ENCODE data around the gene KRTAP10-3.
"Not testable (repeated sequence)": the region's sequence is repeated elsewhere in the genome, so short reads cannot be mapped to it uniquely, and the experiment has no call there.

Gene KRTAP10-3

GRCh38 chr21:44569861-44570517 is 11.4 kb upstream of the KRTAP10-3 start:
- no peak for ATAC-seq

- ATAC-seq, result no peak
Observed at GRCh38 chr21:44568667-44569556, 10.3 kb upstream of the KRTAP10-3 start.

DNA sequence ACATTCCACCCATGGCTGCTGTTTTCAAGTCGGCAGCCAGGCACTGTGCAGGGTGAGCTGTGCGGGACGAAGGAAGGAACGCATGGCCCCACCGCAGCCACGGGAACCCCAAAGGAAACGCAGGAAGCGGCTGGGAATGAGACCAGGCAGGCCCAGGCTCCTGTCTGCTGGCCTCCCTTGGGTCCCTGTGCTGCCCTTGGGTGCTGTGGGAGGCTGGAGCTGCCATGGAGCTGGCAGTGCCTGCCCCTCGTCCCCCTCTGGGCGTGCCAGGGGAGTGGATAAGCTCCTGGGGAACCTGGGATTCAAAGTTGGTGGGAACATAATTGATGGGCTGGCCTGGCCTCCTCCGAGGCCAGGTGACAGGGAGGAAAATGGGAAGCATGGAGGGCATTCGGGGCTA is 9.7 kb upstream of the KRTAP10-3 start:
- no peak for ATAC-seq

DNA sequence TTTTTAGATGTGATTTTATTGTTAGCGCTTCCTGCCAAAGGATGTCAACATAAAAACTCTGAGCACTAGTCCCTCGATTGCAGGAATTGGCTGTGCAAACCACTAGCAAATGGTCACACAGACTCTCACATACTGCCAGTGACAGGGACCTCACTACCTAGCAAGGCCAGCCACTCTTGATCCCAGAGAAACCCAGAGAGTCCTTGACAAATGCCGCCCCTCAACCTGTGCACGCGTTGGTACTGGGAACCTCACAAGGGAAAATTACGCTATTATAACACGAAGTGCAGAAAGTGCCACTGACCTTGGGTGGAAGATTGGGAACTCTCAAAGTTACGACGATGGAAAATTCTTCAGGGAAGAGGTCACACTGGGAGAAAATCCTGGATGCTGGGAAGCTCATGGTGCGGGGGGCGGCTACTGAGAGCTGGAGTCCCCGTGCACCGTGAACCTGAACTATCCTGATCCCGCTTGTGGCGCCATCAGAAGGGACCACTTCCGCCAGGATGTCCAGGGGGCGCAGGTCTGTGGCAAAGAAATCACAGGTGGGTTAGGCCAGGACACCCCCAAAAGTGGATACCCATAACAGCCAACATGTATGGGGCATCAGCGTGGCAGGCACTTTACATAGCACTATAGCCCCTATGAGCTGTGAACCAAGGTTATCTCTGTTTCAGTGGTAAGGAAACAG is 9.0 kb upstream of the KRTAP10-3 start:
- ATAC-seq, result no peak

GRCh38 chr21:44566403-44566802 is 7.8 kb upstream of the KRTAP10-3 start:
- no peak for ATAC-seq

- peak; percentile 76 to 80 for ATAC-seq
Observed at GRCh38 chr21:44564886-44565598, 6.4 kb upstream of the KRTAP10-3 start.

GRCh38 chr21:44564099-44564498 is 5.5 kb upstream of the KRTAP10-3 start:
- ATAC-seq, result no peak

GRCh38 chr21:44558329-44558675 is 293 bp downstream of the KRTAP10-3 start:
- not testable (repeated sequence) for ATAC-seq

GRCh38 chr21:44557491-44558328 is 885 bp downstream of the KRTAP10-3 start:
- no peak for ATAC-seq

DNA sequence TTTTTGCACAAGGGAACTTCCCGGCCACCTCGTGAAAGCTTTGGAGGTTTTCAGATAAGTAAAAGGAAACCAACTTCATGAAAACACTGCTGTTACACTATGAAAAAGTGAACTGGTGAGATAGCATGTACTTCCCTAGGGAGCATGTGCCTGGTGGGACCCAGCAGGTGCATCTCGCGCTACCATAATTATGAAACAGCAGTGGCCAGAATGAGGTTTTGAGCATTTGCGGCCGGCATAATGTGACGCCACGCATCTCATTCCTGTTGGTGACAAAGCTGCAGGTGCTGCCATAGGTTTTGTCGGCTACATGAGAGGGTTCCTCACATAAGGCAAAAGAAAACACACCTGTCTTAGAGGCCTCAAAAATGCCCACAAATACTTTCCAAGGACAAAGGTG is 1.7 kb downstream of the KRTAP10-3 start:
- peak in 1 of 2 donors; percentile 17 for ATAC-seq

GRCh38 chr21:44555200-44555875 is 3.3 kb downstream of the KRTAP10-3 start:
- ATAC-seq, result no peak

DNA sequence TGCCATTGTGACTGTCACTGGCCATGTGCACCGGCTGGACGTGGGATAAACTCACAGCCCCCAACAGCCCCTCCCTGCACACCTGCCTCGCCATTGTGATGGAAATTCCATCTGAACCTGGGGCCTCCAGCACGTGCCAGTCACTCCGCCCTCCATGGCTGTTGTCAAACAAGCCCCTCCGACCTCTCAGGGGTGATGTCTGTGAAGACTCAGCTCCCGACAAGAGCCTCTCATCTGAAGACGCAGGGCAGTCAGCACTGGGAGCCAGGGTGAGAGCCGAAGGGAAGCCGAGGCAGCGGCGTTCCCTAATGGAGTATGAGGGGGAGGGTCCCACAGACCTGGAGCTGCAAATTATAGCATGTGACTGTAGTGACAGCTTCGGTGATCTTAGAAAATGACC is 5.9 kb downstream of the KRTAP10-3 start:
- no peak for ATAC-seq

DNA sequence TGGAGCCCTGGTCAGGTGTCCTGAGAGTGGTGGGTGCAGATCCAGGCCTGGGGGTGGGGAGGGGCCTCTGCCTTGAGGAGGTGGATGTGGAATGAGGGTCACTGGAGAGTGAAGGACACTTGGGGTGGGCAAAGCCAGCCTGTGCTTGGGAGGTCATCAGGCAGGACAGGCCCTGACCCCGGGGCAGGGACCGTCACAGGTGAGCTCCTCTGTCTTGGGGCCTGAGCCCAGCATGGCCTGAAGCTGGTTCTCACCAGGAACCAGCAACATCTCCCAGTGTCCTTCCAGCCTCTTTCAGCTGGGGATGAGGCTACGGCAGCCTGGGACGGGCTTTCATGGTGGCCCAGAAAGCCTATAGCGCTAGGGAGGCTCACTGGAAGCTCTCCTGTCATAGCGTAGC is 6.5 kb downstream of the KRTAP10-3 start:
- no peak for ATAC-seq

- ATAC-seq, result no peak
Observed at GRCh38 chr21:44551340-44551961, 7.1 kb downstream of the KRTAP10-3 start, which contains the start of gene KRTAP10-2. TSS of gene KRTAP10-2 (minus strand) at chr21:44551505. CDS start at chr21:44551458, 47 bp downstream.

DNA sequence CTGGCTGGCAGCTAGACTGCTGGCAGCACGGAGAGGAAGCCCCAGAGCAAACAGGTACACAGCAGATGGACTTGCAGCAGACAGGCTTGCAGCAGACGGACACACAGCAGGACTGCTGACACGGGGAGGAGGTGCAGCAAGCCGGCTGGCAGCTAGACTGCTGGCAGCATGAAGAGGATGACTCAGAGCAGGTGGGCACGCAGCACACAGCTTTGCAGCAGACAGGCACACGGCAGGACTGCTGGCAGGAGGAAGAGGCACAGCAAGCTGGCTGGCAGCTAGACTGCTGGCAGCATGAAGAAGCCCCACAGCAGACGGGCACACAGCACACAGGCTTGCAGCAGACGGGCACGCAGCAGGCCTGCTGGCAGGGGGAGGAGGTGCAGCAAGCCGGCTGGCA is 7.8 kb downstream of the KRTAP10-3 start:
- no peak for ATAC-seq

GRCh38 chr21:44550285-44550684 is 8.3 kb downstream of the KRTAP10-3 start:
- ATAC-seq, result not testable (repeated sequence)

GRCh38 chr21:44549525-44550211 is 8.9 kb downstream of the KRTAP10-3 start:
- no peak for ATAC-seq

DNA sequence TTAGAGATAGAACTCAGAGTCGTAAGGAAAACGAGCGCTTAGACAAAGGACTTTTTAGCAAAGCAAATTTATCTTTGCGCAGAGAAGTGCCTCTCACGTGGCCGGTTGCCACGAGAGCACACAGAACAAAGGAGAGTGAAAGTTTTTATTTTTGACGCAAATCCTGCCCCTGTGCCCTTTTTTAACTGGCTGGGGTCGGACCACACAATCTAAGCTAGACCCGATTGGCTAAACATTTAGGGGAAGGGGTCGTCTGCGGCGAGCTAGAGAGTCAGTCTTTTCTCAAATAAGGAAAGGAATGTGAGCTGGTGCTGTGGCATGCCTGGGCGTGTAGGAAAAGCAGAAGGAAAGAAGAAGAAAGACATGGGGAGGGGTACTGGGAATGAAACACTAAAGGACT is 9.7 kb downstream of the KRTAP10-3 start:
- no peak for ATAC-seq

DNA sequence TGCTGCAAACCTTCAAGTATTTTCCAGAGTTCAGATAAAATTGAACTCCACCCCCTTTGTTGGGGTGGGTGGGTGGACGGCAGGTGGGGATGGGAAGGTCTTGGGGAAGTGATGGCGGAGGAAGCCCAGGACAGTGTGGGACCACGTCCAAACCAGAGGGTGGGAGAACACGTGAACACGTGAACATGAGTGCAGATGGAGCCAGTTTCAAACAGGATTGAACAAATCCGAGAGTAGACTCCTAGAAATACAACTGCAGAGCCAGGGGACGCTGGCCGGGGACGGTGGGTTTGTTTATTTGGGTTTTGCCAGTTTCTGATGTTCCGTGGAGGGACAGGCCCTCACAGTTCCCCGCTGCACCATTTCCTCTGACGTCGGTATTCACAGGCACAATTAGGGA is 10.2 kb downstream of the KRTAP10-3 start:
- no peak for ATAC-seq

All from activated CD4-positive, CD25-positive, alpha-beta regulatory T cell treated with anti-CD3 and anti-CD28 coated beads, Interleukin-2, amount 50 U/mL, for 24 hours (primary cell).